ENCODE measurements around the gene DLGAP1. TPM values are rescaled to one million over a fixed set of nuclear protein-coding genes. Genes with fewer than 3 reads are reported as not detected.
A peak's percentile ranks its signal among the peaks of the same experiment; 100 is the strongest.

The DLGAP1 gene
- total and polyA plus RNA-seq, 2 of the 13 experiments (the other 11 are each of a cell fraction or from before 2014, with no cell fraction given), result 0.01 TPM; not detected in 1

DNA sequence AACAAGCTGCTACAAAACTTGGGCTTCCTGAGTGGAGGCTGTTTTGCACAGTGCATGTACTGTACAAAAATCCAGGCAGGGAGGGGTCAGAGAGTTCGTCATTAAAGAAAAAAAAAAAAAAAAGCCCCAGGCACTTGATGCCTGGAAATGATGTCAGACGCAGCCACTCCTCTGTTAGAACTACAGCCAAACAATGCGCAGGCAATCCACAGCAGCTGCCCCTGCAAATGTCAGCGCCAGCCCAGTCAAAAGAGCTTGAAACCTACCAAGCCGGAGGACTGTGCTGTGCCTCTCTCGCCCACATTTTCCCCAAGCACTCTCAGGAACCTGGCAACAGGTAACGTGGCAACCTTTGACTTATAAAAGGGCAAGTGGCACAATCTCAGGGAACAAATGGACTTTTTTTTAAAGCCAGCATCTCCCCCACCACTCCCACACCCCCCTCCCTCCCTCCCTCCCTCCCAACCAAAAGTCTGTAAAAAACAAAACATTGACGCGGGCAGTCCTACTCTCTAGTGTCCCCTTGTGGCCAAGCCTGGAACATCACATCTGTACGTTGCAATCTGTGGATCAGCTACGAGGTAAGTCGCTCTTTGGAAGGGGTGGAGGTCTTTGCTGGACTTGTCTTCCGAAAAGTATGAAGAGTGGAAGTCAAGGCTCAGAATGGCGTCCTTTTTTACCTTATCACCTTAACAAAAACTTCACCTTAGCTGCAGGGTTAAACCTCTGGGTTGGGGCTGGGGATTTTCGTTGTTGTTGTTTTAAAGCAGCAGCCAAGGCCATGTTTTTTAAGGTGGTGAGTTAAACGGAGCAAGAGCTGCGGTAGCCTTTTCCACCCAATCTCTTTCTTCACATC, 861.0 kb downstream of the DLGAP1 start (continued):
- TF ChIP-seq GLMP (CRISPR knock-in tag; IDR thresholded peaks at IDR 0.05; ENCODE audit: borderline replicate concordance) (no peak), ZNF256 (CRISPR knock-in tag; conservative IDR thresholded peaks at IDR 0.05) (no peak), HNF1A (IDR thresholded peaks at IDR 0.05; ENCODE audit: low read depth) (0 out of 2 replicates have a peak, but pooled peaks have one; percentile 17), HNF1A (CRISPR knock-in tag; IDR thresholded peaks at IDR 0.05; ENCODE audit: borderline replicate concordance) (no peak), KLF16 (CRISPR knock-in tag; IDR thresholded peaks at IDR 0.05) (no peak; a peak in 1 of 4 replicates), FOSL1 (CRISPR knock-in tag; IDR thresholded peaks at IDR 0.05; ENCODE audit: borderline replicate concordance) (no peak), PLSCR1 (CRISPR knock-in tag; IDR thresholded peaks at IDR 0.05; ENCODE audit: borderline replicate concordance) (no peak), ZNF549 (CRISPR knock-in tag; IDR thresholded peaks at IDR 0.05) (no peak), ZNF496 (CRISPR knock-in tag; IDR thresholded peaks at IDR 0.05; ENCODE audit: insufficient replicate concordance) (no peak), RXRB (CRISPR knock-in tag; IDR thresholded peaks at IDR 0.05; ENCODE audit: borderline replicate concordance) (peak; percentile 66; the same call in 1 of the 2 replicates), ARNTL (CRISPR knock-in tag; IDR thresholded peaks at IDR 0.05) (no peak), EP300 (IDR thresholded peaks at IDR 0.05; ENCODE audit: low read depth in 2 of 2, low read length in 2 of 2) (peak in 1 of 2 experiments; percentile 54; a peak in 1 of 4 replicates), EP300 (CRISPR knock-in tag; IDR thresholded peaks at IDR 0.05; ENCODE audit: borderline replicate concordance) (no peak), ZNF772 (CRISPR knock-in tag; IDR thresholded peaks at IDR 0.05) (0 out of 2 replicates have a peak, but pooled peaks have one; percentile 39), PRPF4 (IDR thresholded peaks at IDR 0.05; ENCODE audit: low read depth, low read length, poor library complexity, severe bottlenecking) (no peak), ARNT2 (CRISPR knock-in tag; IDR thresholded peaks at IDR 0.05; ENCODE audit: low read depth) (no peak; the same call in 1 of the 2 replicates), PHF21A (CRISPR knock-in tag; IDR thresholded peaks at IDR 0.05) (peak; percentile 74), PTBP1 (IDR thresholded peaks at IDR 0.05; ENCODE audit: low read depth, low read length, poor library complexity, severe bottlenecking) (no peak), REXO4 (CRISPR knock-in tag; IDR thresholded peaks at IDR 0.05; ENCODE audit: borderline replicate concordance) (no peak)

Data from HepG2 (cell line).